Parathyroid adenoma (tissue), 2 donors: ENCODE measurements around the gene STK11.

Experiments used
- H2AFZ ChIP-seq: fragments of 300-600 bp; sonication (generic); one replicate; pipeline ENCODE4 v1.7.0; 2017; ENCODE audit warnings: antibody characterized with exemption, mild to moderate bottlenecking
- H3K27ac ChIP-seq: fragments of 300-600 bp; sonication (generic); one replicate; pipeline ENCODE4 v1.7.0; 2017
- H3K27me3 ChIP-seq: fragments of 300-600 bp; sonication (generic); one replicate; pipeline ENCODE4 v1.7.0; 2017; ENCODE audit warnings: low read length; ENCODE audit not compliant: control insufficient read depth, insufficient read depth
- H3K36me3 ChIP-seq: fragments of 300-600 bp; sonication (generic); one replicate; pipeline ENCODE4 v1.7.0; 2017; ENCODE audit warnings: low read length; ENCODE audit not compliant: control insufficient read depth, insufficient read depth
- H3K4me1 ChIP-seq: fragments of 300-600 bp; sonication (generic); one replicate; pipeline ENCODE4 v1.7.0; 2017; ENCODE audit warnings: control low read depth
- H3K4me2 ChIP-seq: fragments of 300-600 bp; sonication (generic); one replicate; pipeline ENCODE4 v1.7.0; 2017; ENCODE audit warnings: low read length
- H3K4me3 ChIP-seq: fragments of 300-600 bp; sonication (generic); one replicate; pipeline ENCODE4 v1.7.0; 2017; ENCODE audit warnings: low read depth, low read length
- H3K79me2 ChIP-seq: fragments of 300-600 bp; sonication (generic); one replicate; pipeline ENCODE4 v1.7.0; 2017; ENCODE audit warnings: control low read depth
- H3K9ac ChIP-seq: fragments of 300-600 bp; sonication (generic); one replicate; pipeline ENCODE4 v1.7.0; 2017; ENCODE audit warnings: mild to moderate bottlenecking
- H3K9me3 ChIP-seq: fragments of 300-600 bp; sonication (generic); one replicate; pipeline ENCODE4 v1.7.0; 2017; ENCODE audit warnings: low read length; ENCODE audit not compliant: control insufficient read depth
- CTCF ChIP-seq: fragments of 300-600 bp; sonication (generic); IDR thresholded peaks from one replicate; pipeline ENCODE4 v1.7.0; 2017; ENCODE audit warnings: antibody characterized with exemption, mild to moderate bottlenecking
- donor health status: primary hyperparathyroidism.

STK11 gene

GRCh38 chr19:1264801-1265614 lies 59.4 kb downstream of the STK11 start:
- Histone ChIP-seq H3K4me3 (no peak overlapping the region), H3K9ac (no peak overlapping the region), H3K36me3 (no peaks in the 10 kb centered on the region), H3K4me2 (no peak overlapping the region), H3K79me2 (peaks cover 1% of the 10 kb centered on the region), H2AFZ (no peak overlapping the region), H3K9me3 (no peaks in the 10 kb centered on the region), H3K27ac (peak overlapping the region; percentile 53), H3K27me3 (no peaks in the 10 kb centered on the region), H3K4me1 (peaks cover 55% of the 10 kb centered on the region)
- no peak for TF ChIP-seq CTCF

GRCh38 chr19:1265615-1266128 lies 60.1 kb downstream of the STK11 start:
- no peak overlapping the region for H3K9ac ChIP-seq

GRCh38 chr19:1266129-1266915 lies 60.7 kb downstream of the STK11 start:
- peak overlapping the region; percentile 76 for H3K27ac ChIP-seq
- peak overlapping the region; percentile 87 for H3K4me2 ChIP-seq
- H3K4me1 ChIP-seq, result peaks cover 58% of the 10 kb centered on the region
- peaks cover 14% of the 10 kb centered on the region for H3K79me2 ChIP-seq
- H3K27me3 ChIP-seq, result no peaks in the 10 kb centered on the region
- peak overlapping the region; percentile 72 for H3K4me3 ChIP-seq
- H3K9ac ChIP-seq, result no peak overlapping the region
- TF ChIP-seq CTCF, result no peak
- no peaks in the 10 kb centered on the region for H3K36me3 ChIP-seq
- H3K9me3 ChIP-seq, result no peaks in the 10 kb centered on the region
- peak overlapping the region; percentile 87 for H2AFZ ChIP-seq

More at GRCh38 chr19:1265615-1266128, 60.1 kb downstream of the STK11 start:
- peak overlapping the region; percentile 87 for H3K4me2 ChIP-seq
- peak overlapping the region; percentile 76 for H3K27ac ChIP-seq
- H3K36me3 ChIP-seq, result no peaks in the 10 kb centered on the region
- H3K27me3 ChIP-seq, result no peaks in the 10 kb centered on the region
- H3K9me3 ChIP-seq, result no peaks in the 10 kb centered on the region
- peak overlapping the region; percentile 72 for H3K4me3 ChIP-seq
- no peak overlapping the region for H2AFZ ChIP-seq
- peaks cover 8% of the 10 kb centered on the region for H3K79me2 ChIP-seq
- no peak for TF ChIP-seq CTCF
- peaks cover 52% of the 10 kb centered on the region for H3K4me1 ChIP-seq

GRCh38 chr19:1266916-1267476 lies 61.4 kb downstream of the STK11 start:
- Histone ChIP-seq H3K4me2 (peak overlapping the region; percentile 87), H2AFZ (peak overlapping the region; percentile 87), H3K27ac (peak overlapping the region; percentile 76), H3K9me3 (no peaks in the 10 kb centered on the region), H3K36me3 (no peaks in the 10 kb centered on the region), H3K4me1 (peaks cover 59% of the 10 kb centered on the region), H3K4me3 (peak overlapping the region; percentile 72), H3K27me3 (no peaks in the 10 kb centered on the region), H3K79me2 (peaks cover 21% of the 10 kb centered on the region), H3K9ac (no peak overlapping the region)
- peak; percentile 98 for TF ChIP-seq CTCF
